ENCODE results near the gene MICU1.

DNA sequence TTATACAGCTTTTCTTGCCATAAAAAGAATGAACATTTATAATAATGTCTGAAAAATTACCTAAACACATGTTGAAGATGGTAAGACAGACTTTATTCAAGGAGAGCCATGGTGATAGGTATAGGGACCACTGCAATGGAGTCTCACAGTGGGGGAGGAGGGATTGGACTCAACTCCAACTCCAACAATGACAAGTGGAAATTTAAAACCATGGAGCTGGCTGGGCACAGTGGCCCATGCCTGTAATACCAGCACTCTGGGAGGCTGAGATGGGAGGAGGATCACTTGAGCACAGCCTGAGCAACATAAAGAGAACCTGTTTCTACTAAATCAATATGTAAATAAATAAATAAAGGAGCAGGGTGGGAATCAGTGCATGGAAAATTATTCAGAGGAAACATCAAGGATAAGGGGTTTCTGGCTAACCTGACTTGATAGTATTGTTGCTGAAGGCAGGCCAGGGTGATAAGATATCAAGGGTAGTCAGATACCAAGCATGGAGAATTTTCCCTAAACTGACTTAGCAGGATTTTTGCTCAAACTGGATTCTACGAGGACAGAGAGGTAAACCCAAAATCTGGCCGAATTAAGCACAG lies 19.5 kb upstream of the MICU1 start:
- TF ChIP-seq, protein P1, sequence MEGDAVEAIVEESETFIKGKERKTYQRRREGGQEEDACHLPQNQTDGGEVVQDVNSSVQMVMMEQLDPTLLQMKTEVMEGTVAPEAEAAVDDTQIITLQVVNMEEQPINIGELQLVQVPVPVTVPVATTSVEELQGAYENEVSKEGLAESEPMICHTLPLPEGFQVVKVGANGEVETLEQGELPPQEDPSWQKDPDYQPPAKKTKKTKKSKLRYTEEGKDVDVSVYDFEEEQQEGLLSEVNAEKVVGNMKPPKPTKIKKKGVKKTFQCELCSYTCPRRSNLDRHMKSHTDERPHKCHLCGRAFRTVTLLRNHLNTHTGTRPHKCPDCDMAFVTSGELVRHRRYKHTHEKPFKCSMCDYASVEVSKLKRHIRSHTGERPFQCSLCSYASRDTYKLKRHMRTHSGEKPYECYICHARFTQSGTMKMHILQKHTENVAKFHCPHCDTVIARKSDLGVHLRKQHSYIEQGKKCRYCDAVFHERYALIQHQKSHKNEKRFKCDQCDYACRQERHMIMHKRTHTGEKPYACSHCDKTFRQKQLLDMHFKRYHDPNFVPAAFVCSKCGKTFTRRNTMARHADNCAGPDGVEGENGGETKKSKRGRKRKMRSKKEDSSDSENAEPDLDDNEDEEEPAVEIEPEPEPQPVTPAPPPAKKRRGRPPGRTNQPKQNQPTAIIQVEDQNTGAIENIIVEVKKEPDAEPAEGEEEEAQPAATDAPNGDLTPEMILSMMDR (CRISPR knock-in tag; IDR thresholded peaks at IDR 0.05), result no peak
- TF ChIP-seq TAF1 (CRISPR knock-in tag; IDR thresholded peaks at IDR 0.05), result no peak
- no peak for TF ChIP-seq BRCA1 (CRISPR knock-in tag; IDR thresholded peaks at IDR 0.05)
- TF ChIP-seq ZNF792 (CRISPR knock-in tag; IDR thresholded peaks at IDR 0.05), result no peak
- no peak for TF ChIP-seq KLF12 (CRISPR knock-in tag; IDR thresholded peaks at IDR 0.05; ENCODE audit: borderline replicate concordance)
- TF ChIP-seq, protein P2, sequence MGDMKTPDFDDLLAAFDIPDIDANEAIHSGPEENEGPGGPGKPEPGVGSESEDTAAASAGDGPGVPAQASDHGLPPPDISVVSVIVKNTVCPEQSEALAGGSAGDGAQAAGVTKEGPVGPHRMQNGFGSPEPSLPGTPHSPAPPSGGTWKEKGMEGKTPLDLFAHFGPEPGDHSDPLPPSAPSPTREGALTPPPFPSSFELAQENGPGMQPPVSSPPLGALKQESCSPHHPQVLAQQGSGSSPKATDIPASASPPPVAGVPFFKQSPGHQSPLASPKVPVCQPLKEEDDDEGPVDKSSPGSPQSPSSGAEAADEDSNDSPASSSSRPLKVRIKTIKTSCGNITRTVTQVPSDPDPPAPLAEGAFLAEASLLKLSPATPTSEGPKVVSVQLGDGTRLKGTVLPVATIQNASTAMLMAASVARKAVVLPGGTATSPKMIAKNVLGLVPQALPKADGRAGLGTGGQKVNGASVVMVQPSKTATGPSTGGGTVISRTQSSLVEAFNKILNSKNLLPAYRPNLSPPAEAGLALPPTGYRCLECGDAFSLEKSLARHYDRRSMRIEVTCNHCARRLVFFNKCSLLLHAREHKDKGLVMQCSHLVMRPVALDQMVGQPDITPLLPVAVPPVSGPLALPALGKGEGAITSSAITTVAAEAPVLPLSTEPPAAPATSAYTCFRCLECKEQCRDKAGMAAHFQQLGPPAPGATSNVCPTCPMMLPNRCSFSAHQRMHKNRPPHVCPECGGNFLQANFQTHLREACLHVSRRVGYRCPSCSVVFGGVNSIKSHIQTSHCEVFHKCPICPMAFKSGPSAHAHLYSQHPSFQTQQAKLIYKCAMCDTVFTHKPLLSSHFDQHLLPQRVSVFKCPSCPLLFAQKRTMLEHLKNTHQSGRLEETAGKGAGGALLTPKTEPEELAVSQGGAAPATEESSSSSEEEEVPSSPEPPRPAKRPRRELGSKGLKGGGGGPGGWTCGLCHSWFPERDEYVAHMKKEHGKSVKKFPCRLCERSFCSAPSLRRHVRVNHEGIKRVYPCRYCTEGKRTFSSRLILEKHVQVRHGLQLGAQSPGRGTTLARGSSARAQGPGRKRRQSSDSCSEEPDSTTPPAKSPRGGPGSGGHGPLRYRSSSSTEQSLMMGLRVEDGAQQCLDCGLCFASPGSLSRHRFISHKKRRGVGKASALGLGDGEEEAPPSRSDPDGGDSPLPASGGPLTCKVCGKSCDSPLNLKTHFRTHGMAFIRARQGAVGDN (CRISPR knock-in tag; IDR thresholded peaks at IDR 0.05), result no peak
- no peak for TF ChIP-seq MIER2 (CRISPR knock-in tag; IDR thresholded peaks at IDR 0.05)
- TF ChIP-seq ELF1 (CRISPR knock-in tag; IDR thresholded peaks at IDR 0.05), result no peak
- no peak for TF ChIP-seq GATAD2A (CRISPR knock-in tag; IDR thresholded peaks at IDR 0.05)
- no peak for TF ChIP-seq HIVEP1 (CRISPR knock-in tag; IDR thresholded peaks at IDR 0.05)

All from HepG2 (cell line).